Measurements from ENCODE around the gene GPD1. TPM values are rescaled to one million over a fixed set of nuclear protein-coding genes. Genes with fewer than 3 reads are reported as not detected.

The GPD1 gene
- total RNA-seq, 1 experiment from 2014 or later = 0.37 TPM

GRCh38 chr12:50077099-50077498 lies 26.7 kb upstream of the GPD1 start:
- no peaks in the 10 kb centered on the region for H3K27me3 Mint-ChIP-seq (ENCODE audit: insufficient read depth, unreplicated experiment)
- intact Hi-C loops (cut with micrococcal nuclease) = loop anchor here (5.0 to 10.0 kb wide), 2 partner anchors 235 to 558 kb away; no protein-coding TSS in a partner anchor
- H3K4me1 Mint-ChIP-seq (ENCODE audit: insufficient read depth, unreplicated experiment) = peaks cover 5% of the 10 kb centered on the region
- no peaks in the 10 kb centered on the region for H3K9me3 Mint-ChIP-seq (ENCODE audit: unreplicated experiment)
- no TSS peak for BruUV-seq (replicated peaks)
- DNase-seq (ENCODE audit: unreplicated experiment) = no peak
- POLR2A ChIA-PET = no interaction called here
- CTCF ChIA-PET = interaction anchor here (0.6 to 3.8 kb wide), 7 partner anchors 8 to 317 kb away, joined by 3 to 23 read pairs (median 4); partner anchors contain the start of gene SMARCD1
- TF ChIP-seq CTCF (IDR thresholded peaks at IDR 0.05; ENCODE audit: unreplicated experiment) = no peak
- no peak overlapping the region for H3K27ac Mint-ChIP-seq (ENCODE audit: low read depth, unreplicated experiment)
- no peak overlapping the region for H3K4me3 Mint-ChIP-seq (ENCODE audit: unreplicated experiment)
- no peaks in the 10 kb centered on the region for H3K36me3 Mint-ChIP-seq (ENCODE audit: insufficient read depth, unreplicated experiment)

DNA sequence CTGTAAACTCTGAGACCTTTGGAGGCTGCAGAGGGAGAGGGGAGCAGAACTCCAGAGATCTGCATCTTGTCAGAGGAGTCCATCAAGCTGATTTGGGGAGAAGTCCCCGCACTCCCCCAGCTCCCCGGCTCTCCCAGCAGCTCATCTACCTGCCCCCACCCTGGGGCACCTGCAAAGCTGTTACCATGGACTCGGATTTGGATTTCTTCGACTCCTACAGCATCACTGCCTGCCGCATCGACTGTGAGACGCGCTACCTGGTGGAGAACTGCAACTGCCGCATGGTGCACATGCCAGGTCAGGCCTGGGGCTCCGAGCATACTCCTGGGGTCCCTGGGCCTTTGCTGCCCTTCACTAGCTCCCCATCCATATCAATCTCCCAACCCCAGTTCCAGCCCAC lies 25.5 kb upstream of the GPD1 start:
- no peaks in the 10 kb centered on the region for H3K36me3 Mint-ChIP-seq (ENCODE audit: insufficient read depth, unreplicated experiment)
- BruUV-seq (replicated peaks) = no TSS peak
- TF ChIP-seq CTCF (IDR thresholded peaks at IDR 0.05; ENCODE audit: unreplicated experiment) = no peak
- POLR2A ChIA-PET = no interaction called here
- H3K27me3 Mint-ChIP-seq (ENCODE audit: insufficient read depth, unreplicated experiment) = no peaks in the 10 kb centered on the region
- intact Hi-C loops (cut with micrococcal nuclease) = loop anchor here (5.0 to 10.0 kb wide), 2 partner anchors 234 to 557 kb away; no protein-coding TSS in a partner anchor
- no peak for DNase-seq (ENCODE audit: unreplicated experiment)
- H3K4me3 Mint-ChIP-seq (ENCODE audit: unreplicated experiment) = no peak overlapping the region
- no peaks in the 10 kb centered on the region for H3K9me3 Mint-ChIP-seq (ENCODE audit: unreplicated experiment)
- CTCF ChIA-PET = interaction anchor here (1.1 to 2.0 kb wide), 3 partner anchors 10 to 111 kb away, joined by 3 to 7 read pairs (median 6); partner anchors contain the start of gene COX14
- H3K4me1 Mint-ChIP-seq (ENCODE audit: insufficient read depth, unreplicated experiment) = peaks cover 5% of the 10 kb centered on the region
- H3K27ac Mint-ChIP-seq (ENCODE audit: low read depth, unreplicated experiment) = no peak overlapping the region

GRCh38 chr12:50079771-50080170 lies 24.0 kb upstream of the GPD1 start:
- Mint-ChIP-seq H3K4me1 (ENCODE audit: insufficient read depth, unreplicated experiment) (peaks cover 10% of the 10 kb centered on the region), H3K9me3 (ENCODE audit: unreplicated experiment) (no peaks in the 10 kb centered on the region), H3K27ac (ENCODE audit: low read depth, unreplicated experiment) (no peak overlapping the region), H3K27me3 (ENCODE audit: insufficient read depth, unreplicated experiment) (no peaks in the 10 kb centered on the region), H3K36me3 (ENCODE audit: insufficient read depth, unreplicated experiment) (no peaks in the 10 kb centered on the region), H3K4me3 (ENCODE audit: unreplicated experiment) (no peak overlapping the region)
- POLR2A ChIA-PET = no interaction called here
- no peak for TF ChIP-seq CTCF (IDR thresholded peaks at IDR 0.05; ENCODE audit: unreplicated experiment)
- CTCF ChIA-PET = interaction anchor here (0.6 to 2.0 kb wide), 3 partner anchors 10 to 34 kb away, joined by 3 to 7 read pairs (median 5); partner anchors contain the start of gene COX14
- no TSS peak for BruUV-seq (replicated peaks)
- DNase-seq (ENCODE audit: unreplicated experiment) = no peak
- intact Hi-C loops (cut with micrococcal nuclease) = loop anchor here (5.0 to 10.0 kb wide), 2 partner anchors 233 to 555 kb away; no protein-coding TSS in a partner anchor

DNA sequence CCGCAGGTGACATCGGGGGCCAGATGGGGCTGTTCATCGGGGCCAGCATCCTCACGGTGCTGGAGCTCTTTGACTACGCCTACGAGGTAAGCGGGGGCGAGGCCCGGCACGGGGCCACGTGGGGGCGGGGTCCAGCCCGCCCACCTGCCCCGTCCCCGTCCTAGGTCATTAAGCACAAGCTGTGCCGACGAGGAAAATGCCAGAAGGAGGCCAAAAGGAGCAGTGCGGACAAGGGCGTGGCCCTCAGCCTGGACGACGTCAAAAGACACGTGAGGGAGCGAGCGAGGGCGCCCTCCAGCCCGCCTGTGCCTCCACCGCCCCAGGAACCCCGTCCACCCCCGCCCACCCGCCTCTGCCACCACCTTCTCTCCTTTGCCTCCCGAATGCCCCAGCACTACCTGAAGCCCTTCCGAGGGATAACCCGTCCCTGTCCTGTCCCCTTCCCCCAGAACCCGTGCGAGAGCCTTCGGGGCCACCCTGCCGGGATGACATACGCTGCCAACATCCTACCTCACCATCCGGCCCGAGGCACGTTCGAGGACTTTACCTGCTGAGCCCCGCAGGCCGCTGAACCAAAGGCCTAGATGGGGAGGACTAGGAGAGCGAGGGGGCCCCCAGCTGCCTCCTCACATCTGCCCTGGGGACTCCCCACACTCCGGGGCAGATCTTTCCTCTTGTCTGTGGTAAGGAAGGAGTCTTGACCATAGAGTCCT lies 22.6 kb upstream of the GPD1 start:
- Mint-ChIP-seq H3K36me3 (ENCODE audit: insufficient read depth, unreplicated experiment) (peaks cover 1% of the 10 kb centered on the region), H3K9me3 (ENCODE audit: unreplicated experiment) (no peaks in the 10 kb centered on the region), H3K27ac (ENCODE audit: low read depth, unreplicated experiment) (no peak overlapping the region), H3K4me1 (ENCODE audit: insufficient read depth, unreplicated experiment) (peaks cover 12% of the 10 kb centered on the region), H3K4me3 (ENCODE audit: unreplicated experiment) (no peak overlapping the region), H3K27me3 (ENCODE audit: insufficient read depth, unreplicated experiment) (no peaks in the 10 kb centered on the region)
- no TSS peak for BruUV-seq (replicated peaks)
- ChIA-PET CTCF (interaction anchor here (0.6 to 11.7 kb wide), 6 partner anchors 10 to 114 kb away, joined by 3 to 232 read pairs (median 4); partner anchors contain the start of genes COX14 and GPD1), POLR2A (interaction anchor here (0.6 kb wide), 1 partner anchor 175 kb away, joined by 3 read pairs; no protein-coding TSS in a partner anchor)
- TF ChIP-seq CTCF (IDR thresholded peaks at IDR 0.05; ENCODE audit: unreplicated experiment) = no peak
- DNase-seq (ENCODE audit: unreplicated experiment) = no peak
- intact Hi-C loops (cut with micrococcal nuclease) = no loop called here

Measured in MCF 10A (cell line).